Stomach (tissue), 9 donors: ENCODE data around the gene TBC1D2. TPM values are rescaled to one million over a fixed set of nuclear protein-coding genes. Genes with fewer than 3 reads are reported as not detected.

Experiments
- DNase-seq, 2 donors: peaks; one replicate each; pipeline versions ENCODE4 v3.0.0 to v3.0.0-alpha.2; 2013 to 2019
- H3K27ac ChIP-seq, 5 donors: fragments of 200-600 bp in 4 of 5; sonication (generic) in 4 of 5; one replicate each; pipeline ENCODE4 v1.5.1; 2013 to 2019; ENCODE audit warnings: mild to moderate bottlenecking in 1 of 5, moderate library complexity in 1 of 5
- H3K27me3 ChIP-seq, 3 donors: fragments of 200-600 bp; sonication (generic); one replicate each; pipeline ENCODE4 v1.5.1; 2017 to 2019; ENCODE audit warnings: mixed run types in 1 of 3
- H3K36me3 ChIP-seq, 4 donors: fragments of 200-600 bp; sonication (generic); 1 replicate in 3 of 4; 2 replicates in 1 of 4; pipeline ENCODE4 v1.5.1; 2016 to 2019
- H3K4me1 ChIP-seq, 4 donors: fragments of 200-600 bp; sonication (generic); one replicate each; pipeline ENCODE4 v1.5.1; 2016 to 2019
- H3K4me3 ChIP-seq, 4 donors: fragments of 200-600 bp; sonication (generic) in 3 of 4; one replicate each; pipeline ENCODE4 v1.5.1; 2016 to 2019; ENCODE audit warnings: mild to moderate bottlenecking in 1 of 4
- H3K9me3 ChIP-seq, 4 donors: fragments of 200-600 bp; sonication (generic); one replicate each; pipeline ENCODE4 v1.5.1; 2016 to 2019
- CTCF ChIP-seq, 7 experiments: fragments of 450-650 bp in 4 of 7; fragments of 200-600 bp in 3 of 7; sonication (generic) in 3 of 7; IDR thresholded peaks; one replicate each; pipeline ENCODE4 v1.5.1; 2016 to 2019; ENCODE audit warnings: antibody characterized with exemption in 7 of 7, control low read depth in 2 of 7, mild to moderate bottlenecking in 1 of 7
- EP300 ChIP-seq: sonication (generic); formaldehyde crosslinking; IDR thresholded peaks from one replicate; pipeline ENCODE4 v1.6.1; 2017; ENCODE audit warnings: antibody characterized with exemption
- POLR2A ChIP-seq, 4 donors: fragments of 450-650 bp; IDR thresholded peaks; one replicate each; pipeline ENCODE4 v1.6.1; 2016; ENCODE audit warnings: antibody characterized with exemption in 4 of 4, control low read depth in 2 of 4, mild to moderate bottlenecking in 1 of 4, moderate library complexity in 1 of 4
- POLR2AphosphoS5 ChIP-seq, 3 donors: sonication (generic); formaldehyde crosslinking; IDR thresholded peaks; one replicate each; pipeline ENCODE4 v1.6.1; 2016; ENCODE audit warnings: antibody characterized with exemption in 3 of 3
- WGBS, 5 donors: extraction: QIAGEN DNeasy Blood & Tissue Kit in 3 of 5; methylation state at CpG; one replicate each; pipeline versions ENCODE4 v1.1.5 to v1.1.7; 2013 to 2018; 5-methylcytosine and 5-hydroxymethylcytosine counted together
- intact Hi-C: fragments of 100-400 bp; cut with DNase I; formaldehyde crosslinking; loops from one replicate; pipeline ENCODE4 v1.15.1; 2023; ENCODE audit warnings: low total_unique reads
- polyA plus RNA-seq, 3 donors: library from polyadenylated mRNA; stranded (reverse); fragments of 200-250 nt; gene quantifications; one replicate each; pipeline ENCODE4 v1.2.3, GENCODE V29; 2013
- total RNA-seq, 5 donors: library from RNA; depleted of rRNA; stranded (reverse); fragments of >200 nt; gene quantifications; one replicate each; pipeline versions ENCODE4 v1.1.0 to v1.2.3, GENCODE V29; 2014 to 2016
- donor health status: healthy with polysubstance abuse.
- donor health status: Bipolar disorder and iron deficiency.
- donor health status: healthy.

Gene TBC1D2
- total and polyA plus RNA-seq, 8 donors: 2.9 to 36.4 (median 15.9) TPM

DNA sequence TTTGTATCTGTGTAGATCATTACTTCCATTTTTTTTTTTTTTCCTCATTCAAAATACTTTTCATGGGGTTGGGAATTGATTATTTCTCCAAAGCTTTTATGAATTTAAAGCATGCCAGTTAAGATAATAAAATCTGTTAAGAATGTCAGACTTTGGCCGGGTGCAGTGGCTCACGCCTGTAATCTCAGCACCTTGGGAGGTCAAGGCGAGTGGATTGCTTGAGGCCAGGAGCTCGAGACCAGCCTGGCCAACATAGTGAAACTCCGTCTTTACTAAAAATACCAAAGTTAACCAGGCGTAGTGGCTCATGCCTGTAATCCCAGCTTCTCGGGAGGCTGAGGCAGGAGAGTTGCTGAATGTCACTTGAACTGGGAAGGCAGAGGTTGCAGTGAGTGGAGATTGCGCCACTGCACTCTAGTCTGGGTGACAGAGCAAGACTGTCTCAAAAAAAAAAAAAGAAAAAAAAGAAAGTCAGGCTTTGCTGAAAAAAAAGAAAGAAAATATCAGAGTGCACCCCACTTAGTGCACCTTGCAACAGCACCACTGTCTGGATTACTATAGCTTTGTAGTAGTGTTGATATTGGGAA is 18.5 kb downstream of the TBC1D2 start:
- no peak overlapping the region for H3K27ac ChIP-seq
- H3K9me3 ChIP-seq: no peaks in the 10 kb centered on the region
- no peaks in the 10 kb centered on the region for H3K27me3 ChIP-seq
- H3K4me3 ChIP-seq: no peak overlapping the region
- no peak for TF ChIP-seq EP300
- TF ChIP-seq CTCF (IDR thresholded peaks at IDR 0.05): no peak
- TF ChIP-seq POLR2AphosphoS5 (IDR thresholded peaks at IDR 0.05): no peak
- no peak for TF ChIP-seq POLR2A (IDR thresholded peaks at IDR 0.05)
- WGBS, 5 donors: 56 to 77% (median 68%) methylated on average over 8 of the region's 8 CpGs
- no peak for DNase-seq
- peaks cover 0 to 35% (median 29%) of the 10 kb centered on the region in 4 donors for H3K36me3 ChIP-seq
- peaks cover 0 to 13% (median 0%) of the 10 kb centered on the region in 4 donors for H3K4me1 ChIP-seq
- intact Hi-C loops: no loop called here

DNA sequence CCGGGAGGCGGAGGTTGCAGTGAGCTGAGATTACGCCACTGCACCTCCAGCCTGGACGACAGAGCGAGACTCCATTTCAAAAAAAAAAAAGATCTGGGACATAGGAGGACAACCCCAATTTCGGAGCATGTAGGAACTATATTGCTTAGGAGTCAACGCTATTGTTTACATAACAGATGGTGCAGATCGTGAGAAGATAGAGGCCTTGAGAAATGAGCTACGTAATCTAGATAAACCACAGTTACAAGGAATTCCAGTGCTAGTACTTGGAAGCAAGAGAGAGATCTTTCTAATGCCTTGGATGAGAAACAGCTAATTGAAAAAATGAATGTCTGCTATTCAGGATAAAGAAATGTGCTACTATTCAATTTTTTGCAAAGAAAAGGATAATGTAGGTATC is 20.3 kb downstream of the TBC1D2 start:
- no peak for DNase-seq
- Histone ChIP-seq H3K27ac (no peak overlapping the region), H3K4me1 (peaks cover 0 to 21% (median 5%) of the 10 kb centered on the region in 4 donors), H3K36me3 (peaks cover 0 to 26% (median 20%) of the 10 kb centered on the region in 4 donors), H3K9me3 (no peaks in the 10 kb centered on the region), H3K27me3 (no peaks in the 10 kb centered on the region), H3K4me3 (no peak overlapping the region)
- intact Hi-C loops: no loop called here
- 75 to 85% (median 79%) methylated on average over 9 of the region's 9 CpGs for WGBS, 5 donors
- TF ChIP-seq POLR2AphosphoS5 (IDR thresholded peaks at IDR 0.05) (no peak), EP300 (no peak), POLR2A (IDR thresholded peaks at IDR 0.05) (no peak), CTCF (IDR thresholded peaks at IDR 0.05) (no peak)

DNA sequence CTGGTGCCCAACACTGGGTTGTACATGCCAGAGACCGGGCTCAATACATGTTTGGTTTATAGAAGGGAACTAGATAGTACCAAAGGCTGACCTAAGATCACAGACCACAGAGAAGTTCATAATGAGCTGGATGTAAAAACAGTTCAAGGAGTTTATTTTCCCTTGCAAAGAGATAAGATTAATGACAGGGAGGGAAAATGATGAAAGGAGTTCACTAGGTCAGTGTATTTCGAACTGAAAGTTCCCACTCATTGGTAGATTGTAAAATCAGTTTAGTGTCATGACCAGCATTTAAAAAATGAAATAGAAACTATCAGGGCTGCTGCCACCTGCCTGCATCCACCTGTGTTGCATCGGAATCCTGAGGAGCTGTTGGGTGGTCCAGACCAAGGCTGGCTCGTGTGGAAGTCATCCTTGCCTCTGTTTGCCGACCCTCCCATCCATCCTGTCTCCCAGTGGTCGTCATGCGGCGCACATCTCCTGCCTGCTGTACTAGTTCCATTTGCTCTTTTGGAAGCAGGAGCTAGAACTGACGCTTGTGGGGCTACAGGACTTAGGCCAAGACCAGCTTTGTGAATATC is 21.1 kb downstream of the TBC1D2 start:
- intact Hi-C loops: no loop called here
- DNase-seq: no peak
- peaks cover 0 to 22% (median 5%) of the 10 kb centered on the region in 4 donors for H3K4me1 ChIP-seq
- no peak overlapping the region for H3K27ac ChIP-seq
- no peaks in the 10 kb centered on the region for H3K9me3 ChIP-seq
- TF ChIP-seq POLR2A (IDR thresholded peaks at IDR 0.05) (no peak), POLR2AphosphoS5 (IDR thresholded peaks at IDR 0.05) (no peak), EP300 (no peak), CTCF (IDR thresholded peaks at IDR 0.05) (peak in 1 of 7 experiments; percentile 47)
- peaks cover 0 to 34% (median 27%) of the 10 kb centered on the region in 4 donors for H3K36me3 ChIP-seq
- no peak overlapping the region for H3K4me3 ChIP-seq
- H3K27me3 ChIP-seq: no peaks in the 10 kb centered on the region
- WGBS, 5 donors: 64 to 74% (median 68%) methylated on average over 9 of the region's 9 CpGs

DNA sequence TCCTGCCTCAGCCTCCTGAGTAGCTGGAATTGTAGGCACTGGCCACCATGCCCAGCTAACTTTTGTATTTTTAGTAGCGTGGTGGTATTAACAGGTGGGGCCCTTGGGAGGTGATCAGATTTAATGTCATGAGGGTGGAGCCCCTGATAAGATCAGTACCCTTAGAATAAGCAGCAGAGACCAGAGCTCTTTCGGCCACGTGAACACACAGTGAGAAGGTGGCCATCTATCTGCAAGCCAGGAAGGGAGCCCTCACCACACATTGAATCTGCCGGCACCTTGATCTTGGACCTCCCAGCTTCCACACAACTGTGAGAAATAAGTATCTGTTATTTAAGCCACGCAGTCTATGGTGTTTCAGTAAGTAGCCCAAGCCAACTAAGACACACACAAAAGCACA is 22.5 kb downstream of the TBC1D2 start:
- DNase-seq: no peak
- Histone ChIP-seq H3K36me3 (peaks cover 7 to 48% (median 41%) of the 10 kb centered on the region in 4 donors), H3K9me3 (no peaks in the 10 kb centered on the region), H3K27ac (no peak overlapping the region), H3K4me1 (peaks cover 0 to 36% (median 15%) of the 10 kb centered on the region in 4 donors), H3K4me3 (no peak overlapping the region), H3K27me3 (no peaks in the 10 kb centered on the region)
- TF ChIP-seq CTCF (IDR thresholded peaks at IDR 0.05) (no peak), POLR2AphosphoS5 (IDR thresholded peaks at IDR 0.05) (no peak), EP300 (no peak), POLR2A (IDR thresholded peaks at IDR 0.05) (no peak)
- intact Hi-C loops: no loop called here
- WGBS, 5 donors: 88 to 95% (median 93%) methylated on average over 5 of the region's 5 CpGs
